ENCODE measurements around the gene COL20A1. TPM values are rescaled to one million over a fixed set of nuclear protein-coding genes. Genes with fewer than 3 reads are reported as not detected.
"Not testable (repeated sequence)": the region's sequence is repeated elsewhere in the genome, so short reads cannot be mapped to it uniquely, and the experiment has no call there.

Gene COL20A1
- total RNA-seq, 1 donor from 2014 or later = 0.14 TPM

DNA sequence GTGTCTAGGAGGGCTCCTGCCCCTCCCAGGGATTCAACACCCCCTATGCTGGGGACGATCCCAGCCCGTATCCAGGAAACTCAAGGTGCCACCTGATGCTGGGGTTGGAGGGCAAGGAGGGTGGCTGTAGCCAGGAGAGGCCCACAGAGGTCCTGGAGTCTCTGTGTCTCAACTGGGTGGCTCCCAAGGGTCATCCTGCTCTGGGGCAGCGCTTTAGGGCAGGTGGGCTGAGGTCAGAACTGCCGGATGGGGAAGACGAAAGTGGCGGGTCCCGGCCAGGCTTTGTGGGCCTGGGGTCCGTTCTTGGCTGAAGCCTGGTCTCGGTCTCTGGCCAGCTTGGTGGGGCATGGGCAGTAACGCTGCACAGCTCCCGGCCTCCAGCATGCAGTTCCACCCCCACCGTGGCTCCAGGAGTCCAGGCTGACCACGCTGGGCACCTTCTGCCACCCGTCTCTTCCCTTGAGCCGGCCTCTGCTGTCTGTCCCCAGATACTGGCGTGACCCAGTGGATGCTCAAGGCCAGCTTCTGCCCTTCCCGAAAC is 2.8 kb upstream of the COL20A1 start:
- DNase-seq (ENCODE audit: low spot score) = no peak

DNA sequence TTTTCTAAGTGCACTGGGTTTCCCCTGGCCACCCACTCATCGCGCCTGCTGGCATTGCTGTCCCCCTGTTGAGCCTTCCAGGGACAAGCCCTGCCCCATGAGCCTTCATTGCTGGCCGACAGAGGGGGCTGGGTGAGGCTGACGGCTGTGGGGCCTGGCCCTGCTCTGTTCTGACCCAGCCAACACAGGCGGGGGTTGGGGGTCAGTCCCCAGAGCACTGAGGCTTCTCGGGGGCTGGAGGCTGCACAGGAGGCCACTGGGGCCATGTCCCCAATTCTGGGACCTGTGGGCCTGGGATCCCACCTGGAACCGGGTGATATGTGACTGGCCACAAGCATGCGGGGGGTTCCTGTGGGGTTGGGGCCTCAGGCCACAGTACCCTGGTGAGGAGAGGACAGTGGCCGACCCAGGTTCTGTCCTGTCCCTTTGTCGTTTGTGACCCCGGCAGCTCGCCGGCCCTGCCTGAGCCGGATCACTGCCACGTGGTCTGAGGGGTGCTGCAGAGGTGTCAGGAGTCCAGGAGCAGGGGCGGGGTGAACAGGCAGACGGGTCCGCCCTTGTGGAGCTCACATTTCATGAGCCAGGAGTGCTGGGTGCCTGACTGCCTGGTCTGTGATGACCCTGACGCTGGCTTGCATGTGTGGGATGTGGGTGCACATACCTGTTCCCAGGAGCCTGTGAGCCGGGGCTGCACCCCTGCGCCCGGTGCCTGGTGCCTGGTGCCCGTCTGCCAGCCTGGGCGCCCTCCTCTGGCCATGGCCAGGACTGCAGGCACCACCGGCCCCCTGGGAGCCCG is 2.1 kb upstream of the COL20A1 start:
- DNase-seq (ENCODE audit: low spot score) = no peak

DNA sequence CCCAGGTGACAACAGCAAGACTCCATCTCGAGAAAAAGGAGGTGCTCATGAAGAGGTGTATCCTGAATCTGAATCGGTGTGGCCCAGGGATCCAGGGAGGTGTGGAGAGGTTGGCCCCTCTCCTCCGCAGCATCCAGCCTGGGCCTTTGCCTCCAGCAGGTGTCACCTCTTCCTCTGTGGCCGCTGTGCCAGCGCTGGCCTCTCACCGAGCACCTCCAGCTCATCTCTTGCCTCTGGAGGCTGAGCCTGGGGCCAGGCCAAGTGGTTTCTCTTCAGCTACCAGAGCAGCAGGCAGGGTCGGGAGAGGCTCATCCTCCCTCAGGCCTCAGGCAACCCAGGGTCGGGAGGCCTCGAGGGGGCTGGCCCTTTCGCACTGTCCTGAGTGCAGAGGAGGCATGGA is 1.2 kb upstream of the COL20A1 start:
- no peak for DNase-seq (ENCODE audit: low spot score)

DNA sequence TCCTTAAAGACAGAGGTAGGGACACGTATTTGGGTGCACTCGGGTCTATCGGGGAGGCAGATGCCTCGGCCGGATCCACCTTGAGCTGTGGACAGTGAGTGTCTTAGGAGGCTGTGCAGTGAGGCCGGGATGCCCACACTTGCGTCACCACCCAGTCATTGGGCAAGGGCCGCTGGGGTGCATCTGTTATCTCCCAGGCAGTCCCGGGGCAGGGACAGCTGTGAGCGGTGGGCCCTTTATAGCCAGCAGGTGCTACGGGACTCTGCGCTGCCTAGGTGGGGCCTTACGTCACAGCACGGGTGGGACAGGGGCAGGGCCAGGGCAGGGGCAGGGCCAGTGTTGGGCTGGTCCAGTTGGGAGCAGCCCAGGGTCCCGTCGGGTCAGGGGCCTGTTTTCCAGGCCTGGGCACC is 689 bp upstream of the COL20A1 start:
- DNase-seq (ENCODE audit: low spot score) = no peak

DNA sequence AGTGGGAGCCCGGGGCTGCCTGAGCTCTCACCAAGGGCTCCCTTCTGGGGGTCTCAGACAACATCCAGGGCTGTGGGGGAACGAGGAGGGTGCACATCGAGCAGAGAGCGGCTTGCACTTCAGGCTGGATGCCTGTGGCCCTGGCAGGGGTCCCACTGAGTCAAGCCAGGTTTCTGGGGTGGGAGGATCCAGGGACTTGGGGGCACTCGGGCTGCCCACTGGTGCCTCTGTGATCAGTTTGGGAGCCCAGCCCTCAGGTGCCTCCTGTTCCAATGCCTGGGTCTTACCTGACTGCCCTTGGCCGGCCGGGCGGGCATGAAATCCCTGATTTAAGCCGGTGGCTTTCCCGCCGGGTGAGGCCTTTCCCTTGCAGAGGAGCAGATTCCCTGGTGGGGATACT is 470 bp downstream of the COL20A1 start:
- no peak for DNase-seq (ENCODE audit: low spot score)

DNA sequence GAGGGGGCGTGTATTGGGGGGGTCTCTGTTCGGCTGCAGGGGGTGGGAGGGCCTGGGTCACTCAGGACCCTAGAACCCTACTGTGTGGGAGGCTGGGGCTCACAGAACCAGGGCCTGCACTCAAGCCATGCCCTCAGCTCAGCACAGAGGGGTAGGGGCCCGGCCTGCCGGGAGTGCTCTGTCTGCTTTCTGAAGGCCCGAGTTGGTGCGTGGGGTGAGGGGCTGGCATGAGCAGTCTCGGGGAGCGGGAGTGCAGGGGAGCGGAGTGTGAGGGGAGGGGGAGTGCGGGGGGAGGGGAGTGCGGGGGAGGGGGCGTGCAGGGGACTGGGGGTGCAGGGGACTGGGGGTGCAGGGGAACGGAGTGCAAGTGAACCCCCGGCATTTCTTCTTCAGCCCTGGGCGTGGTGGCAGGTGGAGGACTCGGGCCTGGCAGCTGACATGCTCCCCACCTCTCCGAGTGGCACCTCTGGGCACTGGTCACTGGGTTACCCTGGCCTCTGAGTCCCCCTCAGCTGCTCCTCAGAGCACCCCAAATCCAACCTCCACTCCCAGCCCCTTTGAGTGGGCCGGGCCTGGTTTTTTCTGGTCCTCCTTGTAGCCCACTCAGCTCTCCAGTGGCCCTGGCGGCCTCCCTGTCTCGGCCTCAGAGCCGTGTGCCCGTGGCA is 1.0 kb downstream of the COL20A1 start:
- no peak for DNase-seq (ENCODE audit: low spot score)

DNA sequence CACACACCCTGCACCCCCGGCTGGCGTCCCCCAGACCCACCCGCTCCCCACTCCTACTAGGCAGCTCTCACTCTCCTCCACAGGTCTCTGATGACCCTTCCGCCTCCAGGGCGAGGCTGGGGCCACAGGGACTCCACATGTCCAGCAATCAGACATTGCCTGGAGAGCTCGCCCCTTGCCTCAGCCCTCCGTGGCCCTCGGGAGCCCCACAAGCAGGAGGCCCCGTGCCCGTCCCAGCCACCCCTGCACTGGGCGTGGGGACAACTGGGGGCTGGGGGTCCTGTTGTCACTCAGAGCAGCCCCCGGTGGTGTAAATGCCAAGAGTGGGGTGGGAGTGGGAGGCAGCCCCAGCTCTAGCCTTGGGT is 1.5 kb downstream of the COL20A1 start:
- no peak for DNase-seq (ENCODE audit: low spot score)

DNA sequence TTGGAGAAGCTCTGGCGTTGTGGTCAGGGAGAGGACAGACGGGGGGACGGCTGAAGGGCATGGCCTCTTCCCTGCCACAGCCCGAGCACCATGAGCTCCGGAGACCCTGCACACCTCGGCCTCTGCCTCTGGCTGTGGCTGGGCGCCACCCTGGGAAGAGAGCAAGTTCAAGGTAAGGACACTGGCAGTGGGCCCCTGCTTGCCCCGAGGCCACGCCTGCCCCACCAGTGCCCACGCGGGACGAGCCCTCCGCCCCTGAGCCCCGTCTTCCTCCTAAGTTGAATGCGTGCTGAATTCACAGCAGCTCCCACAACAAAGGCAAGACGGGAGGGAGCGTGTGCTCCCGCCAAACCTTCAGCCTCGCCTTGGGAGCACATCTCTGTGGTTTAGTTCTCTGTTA is 2.0 kb downstream of the COL20A1 start:
- no peak for DNase-seq (ENCODE audit: low spot score)

DNA sequence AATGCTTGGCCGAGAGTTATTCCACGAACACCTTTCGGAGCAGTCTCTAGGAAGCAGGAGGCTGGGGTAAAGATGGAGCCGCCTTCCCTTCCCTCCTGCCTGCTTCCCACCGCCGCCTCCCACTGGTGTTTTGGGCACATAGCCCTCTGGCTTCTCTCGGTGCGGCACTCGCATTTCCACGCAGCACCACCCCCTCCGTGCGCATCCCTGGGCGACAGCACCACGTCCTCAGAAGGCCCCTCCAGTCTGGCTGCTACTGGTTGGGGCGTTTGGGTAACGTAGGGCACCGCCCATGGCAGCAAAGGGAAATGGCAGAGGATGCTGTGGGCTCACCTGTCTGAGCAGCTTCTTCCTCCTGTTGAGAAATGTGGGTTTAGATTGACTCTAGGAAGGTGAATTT is 2.4 kb downstream of the COL20A1 start:
- no peak for DNase-seq (ENCODE audit: low spot score)

DNA sequence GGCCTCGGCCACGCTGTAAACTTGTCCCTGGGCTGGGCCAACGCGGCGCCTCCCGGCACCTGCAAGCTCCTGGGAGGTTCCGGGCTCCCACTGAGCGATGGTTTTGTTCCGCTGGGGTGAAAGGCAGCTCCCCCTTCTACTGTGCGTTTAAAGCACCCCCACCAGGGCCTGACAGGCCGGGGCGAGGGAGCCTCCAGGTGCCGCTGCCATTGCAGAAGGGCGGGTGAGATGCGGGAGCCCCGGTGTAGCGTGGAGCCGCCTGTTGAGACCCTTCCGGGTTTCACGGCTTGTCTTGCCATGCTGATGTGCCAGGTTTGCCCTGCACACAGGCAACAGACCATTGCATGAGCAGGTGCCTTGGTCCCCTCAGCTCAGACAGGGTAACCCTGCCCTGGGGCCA is 2.9 kb downstream of the COL20A1 start:
- DNase-seq (ENCODE audit: low spot score) = no peak

DNA sequence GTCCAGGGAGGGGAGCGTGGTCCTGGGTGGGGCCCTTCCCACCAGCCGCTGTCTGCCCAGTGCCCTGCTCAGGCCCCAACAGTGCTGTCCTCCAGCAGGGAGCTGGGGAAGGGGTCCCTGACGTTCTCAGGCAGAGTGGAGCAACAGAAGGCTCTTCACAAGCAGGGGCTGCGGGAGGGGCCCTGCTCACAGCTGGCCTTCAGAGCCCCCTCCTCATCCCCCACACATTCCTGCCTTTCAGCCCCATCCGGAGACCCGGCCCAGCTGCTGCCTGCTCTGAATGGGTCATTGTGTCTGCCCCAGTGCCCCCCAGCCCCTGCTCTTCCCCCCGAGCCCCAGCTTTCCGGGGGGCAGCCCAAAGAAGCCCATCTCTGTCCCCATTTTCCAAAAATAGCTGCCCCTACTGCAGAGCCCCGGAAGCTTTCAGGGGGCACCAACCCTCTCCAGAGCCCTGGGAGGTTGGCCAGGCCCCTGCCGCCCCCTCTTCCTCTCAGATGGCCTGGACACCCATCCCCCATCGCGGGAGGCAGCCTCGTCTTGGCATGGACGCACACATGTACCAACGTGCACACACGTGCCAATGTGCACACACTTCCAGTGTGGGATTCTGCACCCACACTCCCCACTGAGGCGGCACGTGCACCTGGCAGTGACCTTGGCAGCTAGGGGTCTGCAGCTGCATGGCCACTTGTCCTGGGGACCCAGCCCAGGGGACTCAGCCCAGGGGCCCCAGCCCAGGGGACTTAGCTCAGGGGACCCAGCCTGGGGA is 3.7 kb downstream of the COL20A1 start:
- DNase-seq (ENCODE audit: low spot score) = no peak

DNA sequence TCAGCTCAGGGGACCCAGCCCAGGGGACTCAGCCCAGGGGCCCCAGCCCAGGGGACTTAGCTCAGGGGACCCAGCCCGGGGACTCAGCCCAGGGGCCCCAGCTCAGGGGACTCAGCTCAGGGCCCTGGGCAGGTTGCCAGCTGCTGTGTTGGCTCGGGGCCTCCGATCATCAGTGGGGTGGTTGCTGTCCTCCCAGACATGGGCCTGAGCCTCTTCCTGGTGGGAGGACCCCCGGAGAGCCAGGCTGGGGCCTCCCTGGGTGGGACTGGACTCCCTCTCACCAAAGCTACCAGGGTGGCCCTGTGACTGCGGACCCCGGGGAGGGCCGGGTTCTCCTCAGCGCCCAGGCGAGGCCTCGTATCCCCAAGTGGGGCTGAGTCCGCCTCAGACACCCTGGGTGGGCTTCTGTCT is 4.4 kb downstream of the COL20A1 start:
- no peak for DNase-seq (ENCODE audit: low spot score)

DNA sequence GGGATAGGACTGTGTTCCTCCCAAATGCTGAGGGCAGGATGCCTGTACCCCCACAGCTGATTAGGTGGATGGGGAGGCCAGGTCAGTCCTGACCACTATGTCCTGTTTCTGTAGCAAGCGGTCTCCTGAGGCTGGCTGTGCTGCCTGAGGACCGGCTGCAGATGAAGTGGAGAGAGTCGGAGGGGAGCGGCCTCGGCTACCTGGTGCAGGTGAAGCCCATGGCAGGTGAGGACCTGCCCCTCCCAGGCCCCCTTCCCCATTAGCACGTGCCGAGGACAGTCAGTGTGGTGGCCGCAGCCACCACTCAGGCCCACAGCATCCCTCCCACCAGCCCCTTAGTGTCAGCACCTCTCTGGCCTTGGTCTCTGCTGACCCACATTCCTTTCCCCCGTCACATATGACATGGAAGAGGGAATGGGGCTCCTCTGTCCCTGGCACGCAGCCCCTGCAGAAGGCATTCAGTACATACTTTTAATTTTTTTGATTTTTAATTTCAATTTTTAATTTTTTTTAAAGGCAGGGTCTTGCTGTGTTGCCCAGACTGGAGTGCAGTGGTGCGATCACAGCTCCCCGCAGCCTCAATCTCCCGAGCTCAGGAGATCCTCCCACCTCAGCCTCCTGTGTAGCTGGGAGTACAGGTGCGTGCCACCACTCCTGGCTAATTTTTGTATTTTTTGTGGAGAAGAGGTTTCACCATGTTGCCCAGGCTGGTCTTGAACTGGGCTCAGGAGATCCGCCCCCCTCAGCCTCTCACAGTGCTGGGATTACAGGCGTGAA is 5.0 kb downstream of the COL20A1 start:
- no peak for DNase-seq (ENCODE audit: low spot score)

DNA sequence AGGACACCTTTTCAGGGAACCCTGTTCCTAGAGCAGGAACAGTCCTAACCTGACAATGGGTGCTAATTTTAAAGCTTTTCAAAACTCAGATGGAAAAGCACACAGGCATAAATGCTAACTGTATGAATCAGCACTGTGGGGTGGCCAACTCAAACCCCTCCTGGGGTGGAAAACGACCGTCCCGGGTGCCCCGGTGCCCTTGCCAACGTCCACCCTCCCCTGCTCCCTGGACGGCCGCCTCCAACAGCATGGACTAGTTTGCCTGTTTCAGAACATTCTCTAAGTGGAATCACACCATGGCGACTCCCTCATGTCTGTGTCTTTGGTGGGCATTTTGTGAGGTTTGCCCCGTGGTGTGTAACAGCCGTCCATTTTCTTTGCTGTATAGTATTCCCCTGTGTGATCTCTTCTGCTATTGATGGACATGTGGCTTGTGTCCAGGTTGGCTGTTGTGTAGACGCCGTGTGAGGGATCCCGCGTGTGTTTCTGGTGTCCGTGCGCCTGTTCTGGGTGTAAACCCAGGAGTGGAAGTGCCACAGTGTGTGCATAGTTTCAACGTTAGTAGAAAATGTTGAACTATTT is 5.8 kb downstream of the COL20A1 start:
- DNase-seq (ENCODE audit: low spot score) = no peak

DNA sequence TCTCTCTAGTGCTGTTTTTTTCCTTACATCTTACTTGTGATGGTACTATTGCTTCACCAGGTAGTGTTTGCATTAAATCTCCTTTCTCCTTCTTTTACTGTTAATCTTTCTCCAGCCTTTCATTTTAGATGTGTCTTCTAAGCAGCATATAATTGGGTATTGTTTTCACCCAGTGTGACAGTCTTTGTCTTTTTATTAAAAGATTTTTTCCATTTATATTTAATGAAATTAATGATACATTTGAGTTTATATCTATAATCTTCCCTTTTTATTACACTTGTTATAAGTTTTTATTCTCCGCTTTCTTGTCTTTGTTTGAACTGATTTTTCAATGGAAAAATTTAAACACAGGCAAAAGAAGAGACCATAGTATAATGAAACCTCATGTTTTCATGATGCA is 8.7 kb downstream of the COL20A1 start:
- DNase-seq (ENCODE audit: low spot score) = no peak

DNA sequence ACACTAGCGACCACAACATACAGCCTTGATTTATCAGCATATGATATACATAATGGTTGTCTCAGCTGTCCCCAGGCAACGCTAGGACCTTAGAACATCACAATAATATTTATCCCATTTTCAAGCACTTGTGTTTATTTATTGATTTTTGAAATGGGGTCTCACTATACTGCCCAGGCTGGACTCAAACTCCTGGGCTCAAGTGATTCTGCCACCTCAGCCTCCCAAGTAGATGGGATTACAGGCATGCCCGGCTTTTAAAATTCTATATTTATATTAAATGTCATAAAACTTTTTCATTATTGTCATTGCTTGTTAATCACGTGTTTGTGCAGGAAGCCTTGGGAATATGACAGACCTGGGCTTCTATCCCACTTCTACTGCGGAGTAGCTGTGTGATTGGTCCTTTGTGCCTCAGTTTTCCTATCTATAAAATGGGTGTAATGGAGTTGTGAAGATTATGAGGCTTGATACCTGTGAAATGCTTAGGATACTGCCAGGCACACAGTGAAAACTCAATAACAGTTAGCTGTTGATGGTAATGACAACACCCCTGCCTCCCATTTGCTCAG is 10.2 kb downstream of the COL20A1 start:
- DNase-seq (ENCODE audit: low spot score) = no peak

DNA sequence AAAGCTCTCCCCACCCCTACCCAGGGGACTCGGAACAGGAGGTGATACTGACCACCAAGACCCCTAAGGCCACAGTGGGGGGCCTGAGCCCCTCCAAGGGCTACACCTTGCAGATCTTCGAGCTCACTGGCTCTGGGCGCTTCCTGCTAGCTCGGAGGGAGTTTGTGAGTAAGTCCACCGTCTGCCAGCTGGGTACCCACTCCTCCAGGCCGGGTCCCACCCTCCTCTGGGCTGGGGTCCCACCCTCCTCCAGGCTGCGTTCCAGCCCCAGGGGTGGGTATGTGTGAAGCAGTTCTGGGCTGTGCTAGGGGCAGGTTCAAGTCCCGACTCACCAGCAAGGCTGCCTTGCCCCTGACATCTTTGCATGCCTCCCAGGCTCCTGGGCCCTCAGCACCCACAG is 12.4 kb downstream of the COL20A1 start:
- DNase-seq (ENCODE audit: low spot score) = no peak

DNA sequence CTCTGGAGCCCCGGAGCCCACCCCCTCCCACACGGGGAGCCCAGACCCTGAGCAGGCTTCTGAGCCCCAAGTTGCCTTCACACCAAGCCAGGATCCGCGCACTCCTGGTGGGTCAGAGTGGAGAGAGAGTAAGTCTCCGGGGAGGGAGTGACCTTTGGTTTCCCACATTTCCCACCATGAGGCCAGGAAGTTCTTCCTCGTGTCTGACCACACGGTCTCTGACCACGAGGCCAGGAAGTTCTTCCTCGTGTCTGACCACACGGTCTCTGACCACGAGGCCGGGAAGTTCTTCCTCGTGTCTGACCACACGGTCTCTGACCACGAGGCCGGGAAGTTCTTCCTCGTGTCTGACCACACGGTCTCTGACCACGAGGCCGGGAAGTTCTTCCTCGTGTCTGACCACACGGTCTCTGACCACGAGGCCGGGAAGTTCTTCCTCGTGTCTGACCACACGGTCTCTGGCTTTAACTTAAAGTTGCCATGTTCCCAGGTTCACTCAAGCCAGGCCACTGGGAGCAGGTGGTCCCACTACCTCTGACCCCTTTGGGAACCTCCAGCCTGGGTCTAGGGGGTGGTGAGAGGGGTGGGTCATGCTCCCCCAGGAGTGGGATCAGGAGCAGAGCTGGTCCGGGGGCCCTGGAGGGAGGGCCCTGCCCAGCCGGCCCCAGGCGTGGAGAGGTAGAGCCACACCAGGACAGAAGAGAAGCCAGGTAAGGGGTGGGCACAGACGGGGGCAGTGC is 13.1 kb downstream of the COL20A1 start:
- not testable (repeated sequence) for DNase-seq (ENCODE audit: low spot score)

DNA sequence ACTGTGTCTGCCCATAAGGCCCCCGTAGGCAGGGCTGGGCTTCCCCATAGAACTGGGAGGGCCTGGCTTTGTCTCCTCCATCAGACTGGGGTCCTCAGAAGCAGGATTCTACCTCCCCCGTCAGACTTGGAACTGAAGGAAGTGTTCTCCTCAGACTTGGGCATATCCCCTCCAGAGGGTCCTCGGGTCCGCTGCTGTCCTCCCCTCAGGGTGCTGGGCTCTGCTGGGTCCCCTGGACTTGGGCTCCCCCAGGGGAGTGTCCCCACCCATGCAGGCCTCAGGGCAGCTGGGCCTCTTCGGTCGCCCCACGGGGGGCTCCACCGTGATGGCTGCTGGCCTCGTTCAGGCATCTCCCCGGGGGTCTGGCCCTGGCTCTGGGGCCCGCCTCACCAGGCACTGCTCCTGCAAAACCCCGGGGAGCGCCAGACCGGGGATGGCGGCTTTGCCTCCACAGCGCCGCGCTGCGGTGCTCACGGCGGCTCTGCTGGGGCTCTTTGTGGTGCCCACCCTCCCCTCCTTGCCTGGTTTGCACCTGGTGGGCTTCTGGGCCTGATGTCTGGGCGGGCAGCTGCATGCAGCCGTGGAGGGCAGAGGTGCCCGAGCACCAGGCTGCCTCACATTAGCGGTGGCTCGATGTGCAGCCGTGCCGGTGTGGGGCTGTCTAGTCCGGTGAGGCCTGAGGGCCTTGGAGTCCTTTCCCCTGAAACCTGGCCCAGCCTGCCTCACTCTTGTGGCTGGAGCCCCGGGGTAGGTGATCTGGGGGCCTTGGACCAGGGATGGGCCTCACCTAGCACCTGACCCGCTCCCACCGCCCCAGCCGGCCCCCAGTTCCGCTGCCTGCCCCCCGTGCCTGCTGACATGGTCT is 13.9 kb downstream of the COL20A1 start:
- no peak for DNase-seq (ENCODE audit: low spot score)
